Stimulated activated CD8-positive, alpha-beta memory T cell treated with anti-CD3 and anti-CD28 coated beads, Interleukin-7, amount 100 ng/mL, for 4 hours (primary cell): Measurements from ENCODE around the gene MRPL27.
"Not testable (repeated sequence)": the region's sequence is repeated elsewhere in the genome, so short reads cannot be mapped to it uniquely, and the experiment has no call there.

Source experiments
- DNase-seq, 2 donors: peaks; one replicate each; pipeline ENCODE4 v3.0.0-alpha.2; 2020; ENCODE audit warnings: low read depth in 2 of 2

Gene MRPL27

GRCh38 chr17:50345432-50346312, 27.3 kb downstream of the MRPL27 start, which contains the start of gene XYLT2:
Gene XYLT2, plus strand, starts transcription at chr17:50346126. Its CDS starts 15 bp downstream, at chr17:50346141.
- peak; percentile 82 to 91 for DNase-seq

- no peak for DNase-seq
Measured at GRCh38 chr17:50344731-50345365, 28.1 kb downstream of the MRPL27 start.

GRCh38 chr17:50339381-50339780, 33.6 kb downstream of the MRPL27 start:
- no peak for DNase-seq

GRCh38 chr17:50338645-50339044, 34.3 kb downstream of the MRPL27 start:
- no peak for DNase-seq

GRCh38 chr17:50337956-50338355, 35.0 kb downstream of the MRPL27 start:
- no peak for DNase-seq

GRCh38 chr17:50333291-50334057, 39.5 kb downstream of the MRPL27 start:
- DNase-seq, result not testable (repeated sequence)

- DNase-seq, result no peak
Measured at GRCh38 chr17:50332196-50332595, 40.8 kb downstream of the MRPL27 start.

- no peak for DNase-seq
Measured at GRCh38 chr17:50331085-50331791, 41.7 kb downstream of the MRPL27 start.

- no peak for DNase-seq
Measured at GRCh38 chr17:50330151-50330775, 42.7 kb downstream of the MRPL27 start.

GRCh38 chr17:50329716-50330115, 43.3 kb downstream of the MRPL27 start:
- DNase-seq, result no peak

- DNase-seq, result no peak
Measured at GRCh38 chr17:50328363-50329325, 44.3 kb downstream of the MRPL27 start.

- DNase-seq, result no peak
Measured at GRCh38 chr17:50326831-50327364, 46.1 kb downstream of the MRPL27 start.

- no peak for DNase-seq
Measured at GRCh38 chr17:50325906-50326305, 47.1 kb downstream of the MRPL27 start.

- DNase-seq, result no peak
Measured at GRCh38 chr17:50323060-50323459, 49.9 kb downstream of the MRPL27 start.

- DNase-seq, result no peak
Measured at GRCh38 chr17:50322271-50322670, 50.7 kb downstream of the MRPL27 start.

- DNase-seq, result no peak
Measured at GRCh38 chr17:50319306-50320004, 53.5 kb downstream of the MRPL27 start.

GRCh38 chr17:50318501-50319285, 54.3 kb downstream of the MRPL27 start:
- DNase-seq, result no peak
